Left renal cortex interstitium (tissue), 4 donors: ENCODE measurements around the gene KASH5. TPM values are rescaled to one million over a fixed set of nuclear protein-coding genes. Genes with fewer than 3 reads are reported as not detected.
"Not testable (repeated sequence)": the region's sequence is repeated elsewhere in the genome, so short reads cannot be mapped to it uniquely, and the experiment has no call there.

Source experiments
- DNase-seq, 4 donors: peaks; one replicate each; pipeline ENCODE4 v3.0.0-alpha.2; 2013; ENCODE audit warnings: low read depth in 4 of 4, low spot score in 2 of 4, missing footprints in 1 of 4
- polyA plus RNA-seq, 4 donors: library from polyadenylated mRNA; unstranded; fragments of 120-200 nt; gene quantifications; one replicate each; pipeline ENCODE4 v1.2.1, GENCODE V29; 2013; ENCODE audit not compliant: insufficient read length in 4 of 4

Gene KASH5
- polyA plus RNA-seq, 4 donors, result 0.10 to 0.43 (median 0.22) TPM

DNA sequence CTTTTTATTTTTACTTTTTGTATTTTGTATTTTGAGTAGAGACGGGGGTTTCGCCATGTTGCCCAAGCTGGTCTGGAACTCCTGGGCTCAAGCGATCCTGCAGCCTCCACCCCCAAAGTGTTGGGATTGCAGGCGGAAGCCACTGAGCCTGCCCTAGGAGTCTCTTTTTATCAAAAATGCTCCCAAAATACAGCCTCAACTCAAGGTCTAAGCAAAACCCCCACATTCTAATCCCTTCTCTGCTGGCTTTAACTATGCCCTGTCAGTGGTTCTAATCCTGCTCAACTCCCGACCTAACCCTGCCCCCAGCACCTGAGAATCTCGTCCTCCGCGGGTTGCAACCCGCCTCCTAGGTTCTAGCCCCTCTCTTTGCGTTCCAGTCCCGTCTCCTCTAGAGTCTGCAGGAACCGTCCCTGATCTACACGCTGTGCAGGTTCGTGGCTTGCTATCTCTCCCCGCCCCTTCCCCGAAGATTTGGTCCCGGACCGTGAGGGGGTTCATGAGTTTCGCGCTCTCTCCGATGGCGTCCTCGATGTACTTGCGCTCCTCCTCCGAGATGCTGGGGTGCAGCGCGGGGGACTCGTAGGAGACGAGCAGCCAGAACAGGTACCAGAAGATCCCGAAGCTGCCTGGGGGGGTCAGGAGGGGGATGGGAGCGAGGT lies 45.3 kb downstream of the KASH5 start:
- DNase-seq, result no peak

GRCh38 chr19:49434907-49435583 lies 47.0 kb downstream of the KASH5 start:
- no peak for DNase-seq

DNA sequence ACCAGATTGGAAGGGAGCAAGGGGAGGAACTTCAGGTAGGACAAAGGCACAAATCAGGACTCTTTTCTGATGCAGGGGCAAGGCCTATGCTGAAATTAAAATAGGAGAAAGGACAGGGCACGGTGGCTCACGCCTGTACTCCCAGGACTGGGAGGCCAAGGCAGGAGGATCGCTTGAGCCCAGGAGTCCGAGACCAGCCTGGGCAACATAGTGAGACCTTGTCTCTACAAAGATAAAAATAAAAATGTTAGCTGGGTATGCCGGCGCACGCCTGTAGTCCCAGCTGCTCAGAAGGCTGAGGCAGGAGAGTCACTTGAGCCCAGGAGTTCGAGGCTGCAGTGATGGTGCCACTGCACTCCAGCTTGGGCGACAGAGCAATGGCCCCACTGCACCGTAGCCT lies 47.6 kb downstream of the KASH5 start:
- DNase-seq, result no peak

DNA sequence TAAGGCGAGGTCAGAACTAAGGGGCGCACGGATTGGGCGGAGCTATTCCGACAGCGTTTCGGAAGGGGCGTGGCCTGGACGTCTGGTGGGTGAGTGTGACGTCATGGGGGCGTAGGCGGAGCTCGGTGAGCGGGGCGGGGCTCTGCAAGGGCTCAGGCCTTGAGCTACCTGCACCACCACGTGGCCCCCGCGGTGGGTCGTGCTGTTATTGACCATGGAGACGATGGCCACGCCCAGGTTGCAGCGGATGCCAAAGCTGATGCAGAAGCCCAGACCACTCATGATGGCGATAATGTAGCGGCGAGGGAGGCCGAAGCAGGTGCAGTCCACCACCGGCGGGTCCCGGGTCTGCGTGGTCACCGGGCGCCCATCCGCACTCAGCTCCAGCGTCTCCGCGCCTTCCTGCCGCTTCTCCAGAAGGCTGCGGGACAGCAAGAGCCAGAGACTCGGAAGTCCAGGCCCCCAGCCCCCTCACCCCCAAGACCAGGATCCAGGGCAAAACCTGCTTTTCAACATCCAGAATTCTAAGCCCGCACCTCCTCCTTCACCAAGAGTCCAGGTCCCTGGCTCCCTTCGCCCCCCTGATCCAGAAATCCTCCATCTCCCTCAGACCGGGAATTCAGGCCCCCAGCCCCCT lies 48.5 kb downstream of the KASH5 start:
- DNase-seq, result no peak

GRCh38 chr19:49437231-49437630 lies 49.2 kb downstream of the KASH5 start:
- DNase-seq, result no peak

- DNase-seq, result no peak
Observed at GRCh38 chr19:49438261-49438660, 50.2 kb downstream of the KASH5 start.

DNA sequence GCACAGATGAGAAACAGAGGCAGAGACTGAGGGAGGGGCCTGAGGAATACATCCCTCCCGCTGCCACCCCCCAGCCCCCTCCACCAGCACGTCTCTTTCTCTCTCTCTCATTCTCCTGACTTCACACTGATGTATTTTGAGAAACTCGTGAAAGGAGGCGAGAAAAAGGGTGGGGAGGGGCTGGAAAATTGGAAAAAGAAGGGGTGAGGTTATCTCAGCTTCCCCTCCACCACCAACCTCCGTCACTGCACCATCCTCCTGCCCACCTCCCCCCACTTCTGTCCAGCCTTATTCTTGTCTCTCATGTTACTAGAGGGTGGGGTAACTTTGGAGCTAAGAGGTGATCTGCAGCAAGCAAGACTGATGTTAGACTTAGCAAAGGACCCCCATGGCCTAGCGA lies 51.8 kb downstream of the KASH5 start:
- DNase-seq, result no peak

GRCh38 chr19:49440439-49441209 lies 52.6 kb downstream of the KASH5 start:
- no peak for DNase-seq

GRCh38 chr19:49441210-49441959 lies 53.3 kb downstream of the KASH5 start, which contains the start of gene SLC17A7:
TSS of gene SLC17A7 (minus strand) at chr19:49441527. CDS start at chr19:49441379, 148 bp downstream.
- DNase-seq, result no peak

GRCh38 chr19:49441960-49442350 lies 53.9 kb downstream of the KASH5 start:
- DNase-seq, result no peak

DNA sequence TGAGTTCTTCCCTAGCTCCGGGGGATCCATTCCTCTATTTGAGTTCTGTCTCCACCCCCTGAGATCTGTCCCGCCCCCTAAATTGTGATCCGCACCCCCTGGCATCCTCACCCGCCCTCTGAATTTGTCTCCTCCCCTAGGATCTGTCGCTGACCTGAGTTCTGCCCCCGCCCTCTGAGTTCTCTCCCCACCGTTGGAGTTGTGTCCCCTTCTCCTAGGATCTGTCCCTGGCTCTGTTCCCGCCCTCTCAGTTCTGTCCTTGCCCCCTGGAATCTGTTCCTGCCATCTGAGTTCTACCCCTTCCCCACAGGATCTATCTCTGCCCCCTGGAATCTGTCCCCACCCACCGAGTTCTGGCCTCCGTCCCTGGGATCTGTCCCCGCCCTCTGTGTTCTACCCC lies 54.3 kb downstream of the KASH5 start:
- DNase-seq, result no peak

DNA sequence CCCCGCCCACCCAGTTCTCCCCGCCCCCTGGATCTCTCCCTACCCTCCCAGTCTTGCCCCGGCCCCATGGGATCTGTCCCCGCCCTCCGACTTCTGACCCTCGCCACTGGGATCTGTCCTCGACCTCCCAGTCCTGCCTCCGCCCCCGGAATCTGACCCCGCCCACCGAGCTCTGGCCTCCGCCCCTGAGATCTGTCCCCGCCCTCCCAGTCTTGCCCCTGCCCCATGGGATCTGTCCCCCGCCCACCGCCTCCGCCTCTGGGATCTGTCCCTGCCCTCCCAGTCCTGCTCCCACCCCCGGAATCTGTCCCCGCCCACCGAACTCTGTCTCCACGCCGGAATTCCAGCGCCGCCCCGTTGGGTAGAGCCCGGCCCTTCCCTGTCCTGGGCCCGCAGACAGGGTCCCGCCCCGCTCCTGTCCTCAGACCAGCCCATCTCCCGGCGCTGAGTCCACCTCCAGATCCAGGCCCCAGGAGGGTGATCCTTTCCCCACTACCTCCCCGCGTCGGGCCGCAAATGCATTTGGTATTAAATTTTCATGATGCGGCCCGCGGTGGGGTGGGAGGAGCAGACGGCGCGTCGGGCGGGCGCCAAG lies 54.8 kb downstream of the KASH5 start:
- DNase-seq, result peak; percentile 41 to 78 (median 54)

DNA sequence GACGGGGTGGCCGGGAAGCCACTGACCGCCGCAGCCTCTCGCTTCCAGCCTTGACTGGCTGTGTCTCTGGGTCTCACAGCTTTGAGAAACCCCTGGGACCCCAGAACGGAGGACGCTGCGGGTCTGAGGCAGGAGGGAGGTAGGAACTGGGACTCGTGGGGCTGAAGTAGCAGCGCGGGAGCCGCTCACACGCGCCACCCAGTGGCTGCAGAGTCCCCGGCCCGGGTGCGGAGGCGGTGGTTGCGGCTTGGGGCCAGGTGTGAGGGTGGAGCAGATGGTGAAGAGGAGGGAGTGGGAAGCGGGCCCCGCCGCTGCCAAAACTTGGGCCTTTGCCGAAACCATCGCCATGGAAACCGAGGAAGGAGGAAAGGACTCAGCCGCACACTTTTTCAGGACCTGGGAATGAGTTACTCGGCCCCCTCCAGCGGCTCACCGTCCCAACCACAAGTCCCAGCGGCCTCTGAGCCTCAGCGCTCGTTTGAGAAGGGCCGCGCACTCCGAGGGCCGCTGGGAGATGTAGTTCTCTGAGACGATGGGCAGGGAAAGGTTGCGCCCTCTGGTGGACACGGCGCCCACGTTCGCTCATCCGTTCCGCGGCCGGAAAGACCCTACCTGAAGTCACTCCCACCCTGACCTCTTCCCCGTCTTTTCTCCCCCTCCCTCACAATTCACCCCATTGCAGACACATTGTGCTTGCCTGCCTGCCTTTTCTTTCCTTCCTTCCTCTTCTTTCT lies 55.5 kb downstream of the KASH5 start:
- peak; percentile 89 to 92 (median 90) for DNase-seq

DNA sequence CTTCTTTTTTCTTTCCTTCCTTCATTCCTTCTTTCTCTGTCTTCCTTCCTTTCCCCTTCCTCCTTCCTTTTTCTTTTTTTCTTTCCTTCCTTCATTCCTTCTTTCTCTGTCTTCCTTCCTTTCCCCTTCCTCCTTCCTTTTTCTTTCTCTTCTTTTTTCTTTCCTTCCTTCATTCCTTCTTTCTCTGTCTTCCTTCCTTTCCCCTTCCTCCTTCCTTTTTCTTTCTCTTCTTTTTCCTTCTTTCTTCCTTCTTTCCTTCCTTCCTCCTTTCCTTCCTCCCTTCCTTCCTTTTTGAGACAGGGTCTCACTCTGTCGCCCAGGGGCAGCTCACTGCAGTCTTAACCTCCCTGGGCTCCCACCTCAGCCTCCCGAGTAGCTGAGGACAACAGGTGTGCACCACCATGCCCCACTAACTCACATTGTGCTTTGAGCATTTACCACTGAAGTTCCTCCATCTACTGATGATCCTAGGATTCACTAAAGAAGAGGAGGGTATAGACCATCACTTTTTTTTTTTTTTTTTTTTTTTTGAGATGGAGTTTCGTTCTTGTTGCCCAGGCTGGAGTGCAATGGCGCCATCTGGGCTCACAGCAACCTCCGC lies 56.2 kb downstream of the KASH5 start:
- not testable (repeated sequence) for DNase-seq

- no peak for DNase-seq
Observed at GRCh38 chr19:49445997-49446396, 57.9 kb downstream of the KASH5 start.

GRCh38 chr19:49447485-49448431 lies 59.7 kb downstream of the KASH5 start:
- no peak for DNase-seq

GRCh38 chr19:49448432-49448786 lies 60.4 kb downstream of the KASH5 start:
- DNase-seq, result no peak

GRCh38 chr19:49450405-49450804 lies 62.4 kb downstream of the KASH5 start:
- no peak for DNase-seq
